Stimulated activated CD4-positive, alpha-beta T cell treated with anti-CD3 and anti-CD28 coated beads, Interleukin-2, amount 100 ng/mL, for 48 hours (primary cell): ENCODE measurements around the gene HIVEP1.
"Not testable (repeated sequence)": the region's sequence is repeated elsewhere in the genome, so short reads cannot be mapped to it uniquely, and the experiment has no call there.

ENCODE experiments used
- DNase-seq, 2 donors: peaks; one replicate each; pipeline ENCODE4 v3.0.0-alpha.2; 2020

The HIVEP1 gene

DNA sequence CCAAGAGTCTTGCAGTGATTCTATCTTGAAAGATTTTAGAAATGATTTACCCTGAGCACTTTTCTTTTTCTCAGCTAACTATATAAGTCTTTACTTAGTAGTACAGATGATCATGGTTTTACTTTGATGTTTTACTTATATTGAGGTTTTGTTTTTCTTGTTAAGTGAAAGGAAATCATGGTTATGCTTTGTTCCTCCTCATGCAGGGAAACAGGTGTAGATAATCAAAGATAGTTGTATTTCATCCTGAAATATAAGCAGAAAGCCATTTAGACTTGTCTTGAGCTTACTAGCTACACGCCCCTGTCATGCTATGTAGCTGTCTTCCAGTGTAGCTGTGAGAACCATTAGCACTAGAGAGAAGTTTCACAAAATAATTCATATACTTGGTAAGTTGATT is 113.9 kb downstream of the HIVEP1 start:
- no peak for DNase-seq

DNA sequence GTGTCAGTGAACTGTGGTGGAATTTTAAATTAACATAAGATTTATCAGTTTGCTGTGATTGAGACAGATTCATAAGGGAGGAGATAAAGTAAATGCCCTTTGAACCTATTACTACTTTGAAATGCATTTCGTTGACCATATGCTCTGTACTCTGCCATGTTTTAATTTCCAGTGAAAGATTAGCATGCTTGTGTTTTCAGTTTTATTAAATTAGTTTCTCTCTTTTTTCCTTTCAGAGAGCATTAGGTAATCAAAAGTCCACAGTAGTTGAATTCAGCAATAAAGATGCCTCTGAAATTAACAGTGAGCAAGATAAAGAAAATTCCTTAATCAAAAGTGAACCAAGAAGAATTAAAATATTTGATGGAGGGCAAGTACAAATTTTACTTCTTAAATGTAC is 117.4 kb downstream of the HIVEP1 start:
- no peak for DNase-seq

DNA sequence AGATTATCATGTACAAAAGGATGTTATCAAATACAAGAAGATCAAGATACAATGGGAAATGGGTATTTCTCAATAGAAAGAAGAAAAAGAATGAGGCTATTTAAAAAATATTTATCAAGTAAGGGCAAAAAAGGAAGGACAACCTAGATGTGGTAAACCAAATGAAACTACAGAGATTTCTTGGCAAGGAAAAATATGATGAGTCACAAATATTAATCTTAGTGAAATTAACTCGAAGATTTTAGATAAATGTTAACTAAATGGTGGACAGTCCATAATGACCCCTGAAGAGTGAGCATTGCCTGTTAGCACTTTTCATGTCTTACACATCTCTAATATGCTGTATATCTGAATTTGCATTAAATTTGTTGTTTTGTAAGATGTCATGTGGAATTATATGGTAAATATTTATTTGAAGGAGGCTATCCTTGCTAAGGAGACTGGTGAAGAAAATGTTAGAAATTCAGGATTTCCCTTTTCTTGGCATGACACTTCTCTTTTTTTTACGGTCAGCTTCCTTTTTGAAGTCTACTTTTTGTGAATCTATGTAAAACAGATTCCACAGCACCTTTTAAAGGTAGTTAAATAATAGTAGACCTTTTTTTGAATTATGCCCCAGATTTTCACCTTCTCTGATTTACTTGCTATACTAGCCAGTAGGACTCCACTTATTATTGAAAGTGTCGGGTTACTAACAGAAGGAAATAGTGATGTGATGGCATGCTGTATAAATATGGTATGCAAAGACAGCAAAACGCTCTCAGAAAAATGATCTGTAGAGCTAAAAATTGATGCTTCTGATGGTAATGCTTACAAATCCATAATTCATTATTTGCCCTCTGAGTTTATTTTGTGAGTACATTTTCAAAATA is 120.5 kb downstream of the HIVEP1 start:
- DNase-seq: no peak

DNA sequence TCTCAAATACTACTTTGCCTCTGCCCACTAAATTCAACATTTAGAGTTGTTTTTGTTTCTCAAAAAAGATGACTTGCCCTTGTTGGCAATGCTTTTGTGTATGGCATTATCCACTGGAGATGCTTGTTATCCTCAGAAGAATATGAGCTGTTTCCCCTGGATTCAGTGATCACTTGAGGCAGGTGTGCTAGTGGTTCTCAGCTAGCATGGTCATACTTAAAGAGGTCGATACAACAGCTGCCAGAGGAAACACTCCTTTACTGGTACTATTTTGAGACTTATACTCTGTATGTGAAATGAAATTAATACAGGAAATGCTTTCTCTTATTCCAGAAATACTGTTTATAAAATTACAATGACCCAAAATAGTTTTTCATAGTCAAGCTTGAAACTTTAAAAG is 122.5 kb downstream of the HIVEP1 start:
- no peak for DNase-seq

DNA sequence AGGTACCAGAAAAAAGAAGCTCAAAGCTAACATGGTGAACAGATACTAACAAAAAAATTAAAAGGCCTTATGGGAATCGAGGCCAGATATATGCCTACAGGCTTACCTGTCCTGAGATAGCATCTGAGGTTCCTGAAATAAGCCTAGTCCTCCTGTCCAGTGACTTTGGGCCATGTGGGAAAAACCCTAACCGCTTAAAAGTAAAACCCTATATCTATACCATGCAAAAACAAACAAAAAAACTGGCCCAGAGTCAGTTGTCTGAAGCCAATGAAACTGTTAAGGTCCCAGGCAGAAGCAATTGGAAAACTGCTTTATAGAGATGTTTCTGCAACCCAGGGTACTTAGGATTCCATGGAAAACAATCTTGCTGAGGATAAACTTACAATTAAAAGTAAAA is 122.9 kb downstream of the HIVEP1 start:
- DNase-seq: no peak

DNA sequence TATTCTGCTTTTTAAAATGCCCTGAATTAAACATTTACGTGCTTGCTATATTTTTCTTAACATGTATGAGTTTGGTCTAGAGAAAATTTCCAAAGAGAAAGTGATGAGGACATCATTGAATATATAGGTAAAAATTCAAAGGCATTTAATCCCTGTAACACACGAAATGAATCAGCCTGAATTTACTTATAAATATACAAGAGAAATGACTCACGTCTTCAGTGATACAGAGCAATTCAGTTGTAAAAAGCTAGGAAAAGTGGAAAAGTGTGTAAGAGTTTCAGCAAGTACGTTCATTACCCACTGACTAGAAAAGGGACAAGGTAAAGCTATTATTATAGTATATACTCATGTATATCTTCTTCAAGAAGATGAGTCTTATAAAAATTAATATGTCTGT is 124.8 kb downstream of the HIVEP1 start:
- no peak for DNase-seq

DNA sequence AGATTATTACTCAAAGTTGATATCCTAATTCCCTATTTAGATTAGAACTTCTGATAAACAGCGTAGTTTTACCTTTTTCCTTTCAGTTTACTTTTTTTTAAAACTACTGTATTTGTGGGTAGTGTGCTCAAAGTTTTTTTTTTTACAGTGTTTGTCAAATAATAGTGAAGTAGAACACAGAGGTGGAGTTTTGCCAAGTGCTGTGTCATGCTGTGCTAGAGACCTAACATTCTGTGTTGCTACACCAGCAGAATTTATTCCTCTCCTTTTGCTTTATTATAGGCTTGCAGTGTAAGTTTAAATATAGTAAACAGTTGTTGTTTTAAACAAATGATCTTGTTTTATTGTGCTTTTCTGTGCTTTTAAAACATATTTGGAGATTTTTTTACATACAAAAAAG is 125.4 kb downstream of the HIVEP1 start:
- no peak for DNase-seq

DNA sequence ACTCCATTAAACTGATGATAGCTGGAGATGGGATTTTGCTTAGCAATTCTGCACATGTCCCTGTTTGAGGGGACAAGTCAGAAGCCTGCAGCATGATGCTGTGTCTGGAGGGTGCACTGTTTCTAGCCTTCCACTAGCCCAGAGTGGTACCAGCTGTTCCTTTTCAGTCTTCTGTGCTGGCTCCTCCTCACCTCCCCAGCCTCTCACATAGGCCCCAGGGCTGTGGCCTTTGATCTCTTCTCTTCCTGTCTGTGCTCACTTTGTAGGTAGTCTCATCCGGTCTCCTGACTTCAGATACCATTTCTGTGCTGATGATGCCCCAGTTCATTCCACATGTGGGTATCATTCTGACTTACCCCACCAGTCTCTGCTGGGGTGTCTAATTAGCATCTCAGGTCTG is 126.3 kb downstream of the HIVEP1 start:
- DNase-seq: no peak

DNA sequence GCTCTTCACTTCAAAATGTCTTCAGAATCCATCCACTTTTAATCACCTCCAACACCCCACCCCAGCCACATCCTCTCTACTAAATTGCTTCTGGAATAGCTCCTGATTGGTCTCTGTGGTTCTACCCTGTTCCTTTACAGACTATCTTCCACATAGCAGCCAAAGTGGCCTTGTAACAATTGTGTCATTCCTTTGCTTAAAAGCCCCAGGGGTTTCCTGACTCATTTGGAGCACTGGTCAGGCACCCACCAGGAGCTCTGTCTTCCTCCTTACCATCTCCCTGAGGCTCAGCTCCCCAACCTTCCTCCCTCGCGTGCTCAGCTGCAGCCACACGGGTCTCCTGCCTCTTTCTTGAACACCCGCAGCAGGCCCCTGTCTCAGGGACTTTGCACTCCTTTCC is 126.8 kb downstream of the HIVEP1 start:
- DNase-seq: no peak

DNA sequence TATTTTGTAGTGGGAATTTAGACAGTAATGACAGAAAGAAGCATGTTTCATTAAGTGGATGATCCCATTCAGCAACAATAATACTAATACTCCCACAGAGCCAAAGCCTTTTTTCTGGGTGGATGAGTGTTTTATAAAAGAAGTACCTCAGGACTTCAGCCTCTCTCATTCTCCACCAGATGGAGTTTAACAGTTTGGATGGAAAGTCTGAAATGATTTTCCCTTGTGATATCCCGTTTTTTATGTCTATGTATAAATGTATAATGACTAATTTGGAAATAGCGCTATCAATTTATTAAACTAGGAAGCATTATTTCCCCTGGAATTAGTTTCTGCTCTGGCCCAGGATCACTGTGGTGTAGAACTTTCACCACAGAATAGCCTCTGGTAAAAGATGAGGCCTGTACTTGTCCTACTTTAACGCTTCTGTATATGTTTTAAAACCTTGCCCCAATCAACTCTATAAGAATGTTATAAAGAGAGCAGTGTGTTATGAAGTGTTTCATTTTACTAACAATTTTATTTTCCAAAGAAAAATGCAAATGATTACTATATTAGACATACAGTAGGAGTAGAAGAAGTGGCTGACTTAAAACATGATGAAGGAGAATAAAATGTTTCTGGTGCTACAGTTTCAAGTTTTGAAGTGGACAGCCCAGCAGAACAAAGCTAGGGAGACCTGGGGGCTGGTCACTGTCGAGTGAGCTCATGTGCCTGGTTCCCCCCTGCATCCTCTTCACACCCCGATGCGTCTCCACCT is 135.6 kb downstream of the HIVEP1 start:
- no peak for DNase-seq

DNA sequence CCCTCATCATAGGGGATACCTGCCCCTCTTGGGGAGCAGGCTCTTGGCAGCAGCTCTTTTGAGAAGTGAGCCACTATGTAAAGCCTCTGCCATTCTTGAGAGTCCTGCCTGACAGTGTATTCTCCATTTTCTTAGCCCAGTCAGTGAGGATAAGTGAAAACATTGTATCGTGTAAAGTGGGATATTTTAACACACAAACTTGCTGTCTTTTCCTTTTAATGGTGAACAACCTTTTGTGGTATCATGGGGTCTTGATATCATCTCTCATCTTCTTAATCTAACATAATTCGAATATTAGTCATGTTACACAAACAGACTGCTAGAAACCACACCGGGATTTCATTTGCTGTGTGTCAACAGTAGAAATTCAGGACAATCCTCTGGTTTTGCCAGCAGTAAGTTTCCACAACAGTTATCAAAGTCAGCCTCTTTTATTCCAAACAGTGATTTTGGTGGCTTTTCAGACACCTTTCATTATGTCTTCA is 136.2 kb downstream of the HIVEP1 start:
- no peak for DNase-seq

DNA sequence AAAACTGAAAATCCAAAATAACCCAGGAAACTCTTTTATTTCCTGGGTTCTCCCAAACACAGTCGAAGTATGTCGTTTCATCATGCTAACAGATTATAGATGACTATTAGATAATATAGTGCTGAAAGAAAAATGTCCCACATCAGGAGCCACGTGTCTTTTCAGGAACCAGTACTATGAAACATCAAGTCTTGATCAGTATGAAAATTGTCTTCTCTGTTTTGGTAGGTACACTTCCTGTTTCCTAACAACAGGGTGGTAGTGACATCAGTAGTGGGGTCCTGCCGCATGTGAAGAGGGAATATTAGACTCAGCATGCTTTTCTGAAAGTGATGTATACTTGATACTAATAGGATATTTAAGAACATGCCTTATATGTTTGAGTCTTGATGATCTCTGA is 136.7 kb downstream of the HIVEP1 start:
- DNase-seq: no peak

DNA sequence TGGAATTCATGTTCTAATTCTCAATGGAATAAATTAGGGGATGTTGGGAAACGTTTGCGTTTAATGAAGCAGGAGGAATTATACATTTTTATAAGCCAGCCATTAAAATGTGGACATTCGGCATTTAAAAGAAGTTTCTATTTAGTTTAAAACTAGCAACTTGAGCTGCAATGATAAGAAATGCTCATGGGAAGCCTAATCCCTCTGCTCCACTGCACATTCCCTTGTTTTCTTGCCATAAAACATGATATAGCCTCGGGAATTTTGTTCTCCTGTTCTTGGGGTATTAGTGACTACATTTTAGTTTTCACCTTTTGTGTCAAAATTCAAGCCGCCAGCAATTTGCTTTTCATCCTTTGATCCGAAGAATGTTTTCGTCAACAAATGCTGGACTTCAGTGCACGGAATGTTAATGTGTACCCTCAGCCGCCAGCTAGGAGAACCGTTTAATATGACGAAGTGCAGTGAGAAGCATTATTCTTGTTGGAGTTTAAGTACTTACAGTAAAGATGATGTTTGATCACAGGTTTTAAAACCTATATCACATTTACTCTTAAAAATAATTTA is 137.9 kb downstream of the HIVEP1 start:
- no peak for DNase-seq

DNA sequence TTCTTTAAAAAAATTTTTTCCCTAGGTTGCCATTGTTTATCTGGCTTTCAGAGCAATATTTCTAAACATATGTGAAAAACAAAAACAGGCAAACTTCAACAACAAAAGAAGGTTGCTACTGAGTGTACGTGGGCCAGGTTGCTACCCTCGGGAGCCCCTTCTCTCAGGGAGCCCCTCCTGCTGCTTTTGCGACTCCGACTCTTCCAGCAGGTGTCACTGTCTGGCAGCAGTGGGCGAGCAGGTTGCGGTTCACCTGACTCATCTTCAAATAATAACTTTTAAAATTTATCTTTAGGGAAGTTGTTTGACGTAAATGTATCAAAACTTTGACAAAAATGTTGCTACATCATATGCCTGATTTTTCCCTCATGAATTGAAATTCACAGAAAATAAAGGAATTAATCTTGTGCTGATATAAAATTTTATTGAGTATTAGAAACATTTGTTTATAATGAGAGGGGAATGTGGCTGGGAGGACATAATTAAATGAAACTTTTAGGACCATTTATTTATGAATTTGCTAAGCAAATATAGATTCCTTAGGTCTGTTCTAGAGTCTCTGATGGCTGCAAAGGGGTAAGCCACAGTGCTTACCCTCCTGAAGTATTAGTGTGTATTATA is 138.8 kb downstream of the HIVEP1 start:
- no peak for DNase-seq

DNA sequence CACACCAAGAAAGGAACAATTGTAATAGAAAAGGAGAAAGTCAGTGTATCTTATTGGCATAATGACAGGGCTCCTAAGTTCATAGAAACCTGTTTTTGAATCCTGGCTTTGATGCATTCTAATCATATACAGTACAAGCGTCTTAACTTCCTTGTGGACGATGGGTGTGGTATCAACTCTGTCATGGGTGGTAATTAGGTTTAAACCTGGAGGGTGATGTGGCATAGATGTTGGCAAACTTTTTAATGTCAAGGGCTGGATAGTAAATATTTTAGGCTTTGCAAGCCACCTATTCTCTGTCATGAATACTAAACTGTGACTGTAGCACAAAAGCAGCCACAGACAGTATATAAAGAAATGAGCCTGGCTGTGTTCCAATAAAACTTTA is 139.3 kb downstream of the HIVEP1 start:
- no peak for DNase-seq

DNA sequence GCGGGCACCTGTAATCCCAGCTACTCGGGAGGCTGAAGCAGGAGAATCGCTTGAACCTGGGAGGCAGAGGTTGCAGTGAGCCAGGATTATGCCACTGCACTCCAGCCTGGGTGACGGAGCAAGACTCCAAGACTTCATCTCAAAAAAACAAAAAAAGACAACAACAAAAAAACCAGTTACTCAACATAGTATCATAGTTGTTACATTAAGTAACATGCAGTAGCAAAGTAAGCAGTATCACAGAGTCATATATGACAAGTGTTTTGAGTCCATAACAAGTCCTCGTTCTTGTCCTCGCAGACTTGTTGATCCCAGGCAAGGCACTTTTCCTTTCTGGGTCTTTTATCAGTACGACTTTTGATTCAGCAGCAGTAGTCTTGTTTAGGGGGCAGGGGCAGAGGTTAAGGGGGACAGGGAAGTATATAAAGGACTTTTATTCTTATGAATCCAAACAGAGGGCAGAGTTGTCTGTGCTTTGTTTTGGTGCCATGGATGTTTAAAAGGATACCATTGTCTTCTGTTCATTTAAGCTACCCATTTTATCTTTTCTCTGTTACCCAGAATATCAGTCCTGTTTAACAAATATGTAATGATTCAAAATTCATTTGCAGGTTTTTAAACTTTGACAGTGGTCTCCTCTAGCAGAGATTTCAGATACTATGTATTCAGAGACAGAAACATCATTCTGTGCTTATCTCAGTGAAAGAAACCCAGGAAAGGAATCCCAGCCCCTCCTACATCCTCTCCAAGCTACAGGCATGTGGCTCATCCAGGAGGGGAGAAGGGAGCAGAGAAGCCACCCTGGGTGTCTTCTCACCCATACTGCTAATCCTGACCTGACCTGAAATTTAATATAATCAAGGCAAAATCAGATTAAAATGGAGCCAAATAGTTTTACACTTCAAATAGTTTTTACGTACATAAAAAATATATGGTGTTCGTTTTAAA is 140.2 kb downstream of the HIVEP1 start:
- no peak for DNase-seq

DNA sequence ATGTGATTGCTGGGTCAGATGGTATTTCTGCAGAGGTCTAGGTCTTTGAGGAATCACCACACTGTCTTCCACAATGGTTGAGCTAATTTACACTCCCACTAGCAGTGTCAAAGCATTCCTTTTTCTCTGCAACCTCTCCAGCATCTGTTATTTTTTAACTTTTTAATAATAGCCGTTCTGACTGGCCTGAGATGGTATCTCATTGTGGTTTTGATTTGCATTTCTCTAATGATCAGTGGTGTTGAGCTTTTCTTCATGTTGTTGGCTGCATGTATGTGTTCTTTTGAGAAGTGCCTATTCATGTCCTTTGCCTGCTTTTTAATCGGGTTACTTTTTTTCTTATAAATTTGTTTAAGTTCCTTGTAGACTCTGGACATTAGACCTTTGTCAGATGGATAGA is 143.7 kb downstream of the HIVEP1 start:
- DNase-seq: not testable (repeated sequence)

DNA sequence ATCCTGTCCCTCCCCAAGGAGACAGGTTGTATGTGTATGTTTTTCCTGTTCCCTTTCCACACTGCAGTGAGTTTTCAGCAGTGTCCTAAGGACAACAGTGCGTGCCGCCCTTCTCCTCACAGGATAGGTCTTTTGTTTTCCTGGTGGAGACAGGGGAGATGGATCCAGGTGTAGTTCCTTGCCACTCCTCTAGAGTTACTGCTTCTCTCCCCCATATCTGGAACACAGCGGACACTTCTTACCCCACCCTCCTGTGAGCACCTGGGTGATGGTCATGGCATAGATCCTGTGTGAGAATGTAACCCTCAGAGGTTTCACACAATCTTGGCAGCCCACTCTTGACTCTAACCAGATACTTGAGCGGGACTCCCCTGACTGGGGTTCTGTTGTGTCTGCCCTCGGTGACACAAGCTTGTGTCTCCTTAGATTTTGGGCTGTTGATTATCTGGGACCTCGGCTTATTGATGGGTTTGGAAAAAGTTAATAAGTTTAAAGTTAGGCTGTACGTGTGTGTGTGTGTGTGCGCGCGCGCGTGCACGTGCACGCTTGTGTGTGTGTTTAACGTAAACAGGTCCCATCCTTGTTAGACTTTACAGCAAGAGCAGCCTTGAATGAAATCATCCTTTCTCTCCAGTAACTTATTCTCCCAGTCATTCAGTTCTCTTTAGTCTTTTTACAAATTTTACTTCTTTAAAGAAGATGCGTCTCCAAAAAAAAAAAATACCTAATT is 146.7 kb downstream of the HIVEP1 start:
- DNase-seq: no peak

DNA sequence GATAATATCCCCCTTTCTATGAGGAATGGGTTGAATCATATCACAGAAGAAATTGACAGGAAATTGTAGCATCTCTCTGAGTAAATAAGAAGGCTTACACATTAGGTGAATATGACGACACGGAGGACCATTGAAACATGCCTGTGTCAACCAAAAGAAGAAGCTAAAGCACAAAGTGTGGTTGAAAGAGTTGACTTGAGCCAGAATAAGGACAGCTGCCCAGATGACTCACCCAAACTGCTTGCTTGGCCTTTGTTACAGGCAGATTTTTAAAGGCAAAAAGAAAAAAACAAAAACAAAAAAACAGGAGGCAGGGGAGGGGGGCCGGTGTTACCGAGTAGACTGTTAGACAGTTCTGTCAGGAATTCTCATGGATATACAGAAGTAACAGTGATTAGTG is 148.2 kb downstream of the HIVEP1 start:
- DNase-seq: no peak

DNA sequence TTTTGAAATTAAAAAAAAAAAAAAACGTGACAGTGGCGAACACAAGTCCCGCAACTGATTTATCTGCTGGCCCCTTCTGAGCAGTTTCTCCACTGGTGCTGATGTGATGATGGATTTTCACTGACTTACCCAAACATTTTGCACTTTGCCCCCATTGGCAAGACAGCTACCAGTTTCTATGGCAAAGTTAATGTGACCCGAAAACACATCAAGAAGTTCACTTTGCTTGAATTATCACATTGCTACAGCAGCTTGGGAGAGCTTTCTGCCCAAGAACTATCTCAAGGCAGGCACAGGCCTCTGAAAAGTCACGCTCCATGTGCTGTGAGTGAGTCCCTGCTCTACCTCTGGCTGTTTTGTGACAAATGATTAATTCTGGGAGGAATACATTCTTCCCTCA is 150.1 kb downstream of the HIVEP1 start:
- DNase-seq: no peak

DNA sequence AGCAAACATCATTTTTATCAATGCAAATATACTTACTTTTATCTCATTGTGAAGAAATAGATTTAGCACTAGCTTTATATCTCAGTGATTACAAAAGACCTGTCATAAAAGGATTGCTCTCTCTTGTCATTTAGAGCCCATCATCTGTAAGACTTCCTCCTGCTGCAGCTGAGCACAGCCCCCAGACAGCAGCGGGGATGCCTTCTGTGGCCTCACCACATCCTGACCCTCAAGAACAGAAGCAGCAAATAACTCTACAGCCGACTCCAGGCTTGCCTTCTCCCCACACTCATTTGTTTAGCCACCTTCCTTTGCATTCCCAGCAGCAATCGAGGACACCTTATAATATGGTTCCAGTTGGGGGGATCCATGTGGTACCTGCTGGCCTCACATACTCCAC is 151.0 kb downstream of the HIVEP1 start:
- no peak for DNase-seq
